ENCODE measurements around the gene PLEKHG5.

The PLEKHG5 gene

DNA sequence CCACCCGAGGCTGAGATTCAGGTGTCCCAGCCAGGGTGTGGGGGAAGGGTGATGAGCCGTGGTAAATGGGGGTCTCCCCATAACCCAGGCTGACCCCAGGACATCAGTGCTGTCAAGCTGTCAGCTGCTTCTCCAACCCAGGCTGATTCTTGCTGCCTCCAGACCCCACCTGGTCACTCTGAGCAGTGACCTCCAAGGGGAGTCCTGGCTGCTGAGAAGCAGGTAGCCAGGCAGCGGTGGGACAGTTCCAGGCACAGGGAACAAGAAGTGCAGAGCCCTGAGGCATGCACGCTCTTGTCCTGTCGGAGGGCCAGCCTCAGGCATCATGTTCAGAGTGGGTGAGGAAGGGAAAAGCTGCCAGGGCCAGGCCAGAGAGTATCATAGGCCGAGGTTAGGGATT lies 65.8 kb downstream of the PLEKHG5 start:
- H3K27ac ChIP-seq, result peak overlapping the region; percentile 69; the same call in 1 of the 2 replicates
- TF ChIP-seq ZFX (IDR thresholded peaks at IDR 0.05), result no peak

- H3K27ac ChIP-seq, result peak within 1 kb of the TSS; percentile 69; the same call in 1 of the 2 replicates
- TF ChIP-seq, protein P1, sequence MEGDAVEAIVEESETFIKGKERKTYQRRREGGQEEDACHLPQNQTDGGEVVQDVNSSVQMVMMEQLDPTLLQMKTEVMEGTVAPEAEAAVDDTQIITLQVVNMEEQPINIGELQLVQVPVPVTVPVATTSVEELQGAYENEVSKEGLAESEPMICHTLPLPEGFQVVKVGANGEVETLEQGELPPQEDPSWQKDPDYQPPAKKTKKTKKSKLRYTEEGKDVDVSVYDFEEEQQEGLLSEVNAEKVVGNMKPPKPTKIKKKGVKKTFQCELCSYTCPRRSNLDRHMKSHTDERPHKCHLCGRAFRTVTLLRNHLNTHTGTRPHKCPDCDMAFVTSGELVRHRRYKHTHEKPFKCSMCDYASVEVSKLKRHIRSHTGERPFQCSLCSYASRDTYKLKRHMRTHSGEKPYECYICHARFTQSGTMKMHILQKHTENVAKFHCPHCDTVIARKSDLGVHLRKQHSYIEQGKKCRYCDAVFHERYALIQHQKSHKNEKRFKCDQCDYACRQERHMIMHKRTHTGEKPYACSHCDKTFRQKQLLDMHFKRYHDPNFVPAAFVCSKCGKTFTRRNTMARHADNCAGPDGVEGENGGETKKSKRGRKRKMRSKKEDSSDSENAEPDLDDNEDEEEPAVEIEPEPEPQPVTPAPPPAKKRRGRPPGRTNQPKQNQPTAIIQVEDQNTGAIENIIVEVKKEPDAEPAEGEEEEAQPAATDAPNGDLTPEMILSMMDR (conservative IDR thresholded peaks at IDR 0.05), result no peak
- TF ChIP-seq ZFX (IDR thresholded peaks at IDR 0.05), result no peak
These were observed 66.6 kb downstream of the PLEKHG5 start, which contains the start of gene ESPN for GRCh38 chr1:6424619-6425593. Gene ESPN, plus strand, starts transcription at chr1:6424776. Its CDS starts 180 bp downstream, at chr1:6424956.

- TF ChIP-seq, protein P1 (conservative IDR thresholded peaks at IDR 0.05), result no peak
- TF ChIP-seq ZFX (IDR thresholded peaks at IDR 0.05), result no peak
These were observed 67.4 kb downstream of the PLEKHG5 start for GRCh38 chr1:6424000-6424565.

GRCh38 chr1:6423321-6423999 lies 68.0 kb downstream of the PLEKHG5 start:
- no peak overlapping the region for H3K27ac ChIP-seq
- TF ChIP-seq ZFX (IDR thresholded peaks at IDR 0.05), result no peak
- TF ChIP-seq, protein P1 (conservative IDR thresholded peaks at IDR 0.05), result peak; percentile 98

More at GRCh38 chr1:6424000-6424565, 67.4 kb downstream of the PLEKHG5 start:
- no peak overlapping the region for H3K27ac ChIP-seq

GRCh38 chr1:6421266-6421665 lies 70.2 kb downstream of the PLEKHG5 start:
- H3K27ac ChIP-seq, result no peak overlapping the region
- TF ChIP-seq, protein P1 (conservative IDR thresholded peaks at IDR 0.05), result no peak

DNA sequence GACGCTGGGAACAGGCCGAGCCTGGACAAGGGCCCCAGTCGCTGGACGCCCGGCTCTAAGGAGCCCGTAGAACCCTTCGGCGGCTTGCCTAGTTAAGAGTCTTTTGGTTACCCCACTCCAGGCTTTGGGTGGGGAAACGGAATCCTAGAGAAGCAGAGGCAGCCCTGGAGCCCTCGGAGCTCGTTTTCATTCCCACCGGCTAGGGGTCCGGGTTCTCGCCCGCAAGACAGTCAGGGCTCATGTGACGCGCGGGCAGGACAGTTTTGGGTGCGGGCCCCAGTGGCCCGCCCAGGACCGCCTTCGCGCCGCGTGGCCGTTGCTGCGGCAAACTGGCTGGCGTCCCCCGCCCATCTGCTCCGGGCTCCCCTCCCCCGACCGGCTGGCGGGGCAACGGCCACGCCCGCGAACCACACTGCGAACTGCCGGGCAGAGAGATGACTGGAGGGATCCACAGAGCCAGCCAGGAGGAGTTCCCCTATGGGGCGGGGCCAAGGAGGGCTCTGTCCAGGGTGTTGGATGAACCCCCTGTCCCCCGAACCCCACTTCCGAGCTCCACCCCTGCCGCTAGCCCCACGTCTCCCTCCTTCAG lies 70.9 kb downstream of the PLEKHG5 start:
- TF ChIP-seq, protein P1 (conservative IDR thresholded peaks at IDR 0.05), result no peak
- no peak for TF ChIP-seq ZFX (IDR thresholded peaks at IDR 0.05)
- H3K27ac ChIP-seq, result no peak overlapping the region

DNA sequence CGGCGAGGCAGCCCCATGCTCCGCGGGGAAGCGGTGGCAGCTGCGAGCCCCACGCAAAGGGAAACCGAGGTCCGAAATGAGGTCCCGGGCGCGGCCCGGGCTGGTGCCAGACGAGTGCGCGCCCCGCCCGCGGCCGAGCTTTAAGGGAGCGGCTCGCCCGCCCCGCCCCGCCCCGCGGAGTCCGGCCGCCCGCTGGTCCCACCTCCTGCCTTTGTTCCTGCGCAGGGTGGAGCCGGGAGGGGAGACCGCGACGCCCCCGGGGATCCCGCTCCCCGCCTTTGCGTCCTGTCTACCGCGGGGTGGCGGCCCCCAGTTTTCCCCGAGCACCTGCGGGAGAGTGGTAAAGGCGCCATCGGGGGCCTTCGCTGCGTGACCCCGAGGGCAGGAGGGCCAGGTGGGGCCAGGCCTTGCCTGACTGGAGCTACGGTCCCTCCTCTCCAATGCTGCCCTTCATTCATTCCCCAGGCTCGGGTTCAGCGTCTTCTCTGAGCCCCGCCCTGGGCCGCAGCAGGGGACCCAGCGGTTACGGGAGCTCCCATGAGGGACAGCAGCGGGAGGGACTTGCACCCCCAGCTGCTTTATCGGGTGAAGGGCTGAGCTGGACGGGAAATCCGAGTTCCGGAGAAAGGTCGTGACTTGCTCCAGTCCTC lies 71.5 kb downstream of the PLEKHG5 start, which contains the start of gene HES2:
TSS of gene HES2 (minus strand) at position 116 of the 650 bp plus-strand sequence. CDS start at position 17, 99 bp downstream.
- peak within 1 kb of the TSS; percentile 25 for H3K27ac ChIP-seq
- TF ChIP-seq, protein P1 (conservative IDR thresholded peaks at IDR 0.05), result no peak
- no peak for TF ChIP-seq ZFX (IDR thresholded peaks at IDR 0.05)
